Endodermal cell (in vitro differentiated cells): Measurements from ENCODE around the gene SLC7A8. TPM values are rescaled to one million over a fixed set of nuclear protein-coding genes. Genes with fewer than 3 reads are reported as not detected.
A peak's percentile ranks its signal among the peaks of the same experiment; 100 is the strongest.

Experiments used
- DNase-seq: peaks from one replicate; pipeline ENCODE4 v3.0.0-alpha.2; 2017
- H3K27ac ChIP-seq: 2 replicates; pipeline ENCODE4 v1.5.1; 2013; ENCODE audit warnings: mild to moderate bottlenecking, low read depth, low read length, moderate library complexity
- H3K27me3 ChIP-seq: 2 replicates; pipeline ENCODE4 v1.6.1; 2013; ENCODE audit warnings: mild to moderate bottlenecking, low read length, moderate library complexity; ENCODE audit not compliant: insufficient read depth, control insufficient read depth, poor library complexity, severe bottlenecking
- H3K36me3 ChIP-seq: 2 replicates; pipeline ENCODE4 v1.7.0; 2013; ENCODE audit warnings: mild to moderate bottlenecking, low read length, moderate library complexity; ENCODE audit not compliant: control insufficient read depth, insufficient read depth
- H3K4me1 ChIP-seq: one replicate; pipeline ENCODE4 v1.7.0; 2013; ENCODE audit warnings: low read length; ENCODE audit not compliant: control insufficient read depth, insufficient read depth
- H3K4me3 ChIP-seq: 2 replicates; pipeline ENCODE4 v1.5.1; 2013; ENCODE audit warnings: mild to moderate bottlenecking, low read length, moderate library complexity
- H3K9ac ChIP-seq: 2 replicates; pipeline ENCODE4 v1.6.1; 2013; ENCODE audit warnings: mild to moderate bottlenecking, low read length, moderate library complexity; ENCODE audit not compliant: poor library complexity, severe bottlenecking; ENCODE audit errors: extremely low read depth
- H3K9me3 ChIP-seq: 2 replicates; pipeline ENCODE4 v1.6.1; 2013; ENCODE audit warnings: mild to moderate bottlenecking, low read length, moderate library complexity; ENCODE audit not compliant: control insufficient read depth
- H3K27ac Mint-ChIP-seq: 2 replicates; pipeline ENCODE4 v1.8.0; 2020; ENCODE audit warnings: mixed read lengths
- H3K27me3 Mint-ChIP-seq: 2 replicates; pipeline ENCODE4 v1.8.0; 2021; ENCODE audit warnings: mild to moderate bottlenecking, mixed read lengths; ENCODE audit not compliant: insufficient read depth
- H3K36me3 Mint-ChIP-seq: 2 replicates; pipeline ENCODE4 v1.8.0; 2020; ENCODE audit warnings: low read depth, mixed read lengths
- H3K4me1 Mint-ChIP-seq: 2 replicates; pipeline ENCODE4 v1.8.0; 2020; ENCODE audit warnings: mixed read lengths
- H3K4me3 Mint-ChIP-seq: 2 replicates; pipeline ENCODE4 v1.8.0; 2020; ENCODE audit warnings: mild to moderate bottlenecking, moderate library complexity, mixed read lengths
- H3K9me3 Mint-ChIP-seq: 2 replicates; pipeline ENCODE4 v1.8.0; 2020; ENCODE audit warnings: mild to moderate bottlenecking, mixed read lengths
- CTCF ChIP-seq: fragments of 200-600 bp; sonication (generic); conservative IDR thresholded peaks from 2 replicates; pipeline ENCODE4 v1.5.0; 2021; ENCODE audit warnings: antibody characterized with exemption, mild to moderate bottlenecking
- WGBS, 2 experiments: methylation state at CpG; one replicate each; pipeline versions ENCODE4 v1.1.5 to v1.1.7; 2013; ENCODE audit warnings: missing lambda C conversion rate in 2 of 2, mixed read lengths in 1 of 2; ENCODE audit not compliant: insufficient coverage in 1 of 2, insufficient read length in 1 of 2; 5-methylcytosine and 5-hydroxymethylcytosine counted together
- total RNA-seq, 2 donors: library from RNA; stranded (reverse); fragmentation: NEBNext Ultra II Directional in 1 of 2; extraction: Animal tissue kit (Norgen Biotek cat#: 25700) in 1 of 2; gene quantifications; 2 replicates in 1 of 2; 3 replicates in 1 of 2; pipeline ENCODE4 v1.2.1, GENCODE V29; 2021

Gene SLC7A8
- total RNA-seq, 2 donors from 2014 or later: 47.6 to 48.9 TPM

- Histone ChIP-seq H3K9ac (no peak overlapping the region), H3K36me3 (no peaks in the 10 kb centered on the region), H3K27ac (no peak overlapping the region), H3K27me3 (no peaks in the 10 kb centered on the region), H3K4me3 (no peak overlapping the region), H3K4me1 (no peaks in the 10 kb centered on the region), H3K9me3 (no peaks in the 10 kb centered on the region)
- Mint-ChIP-seq H3K4me3 (no peak overlapping the region), H3K36me3 (no peaks in the 10 kb centered on the region), H3K27me3 (no peaks in the 10 kb centered on the region), H3K4me1 (peaks cover 11% of the 10 kb centered on the region), H3K9me3 (no peaks in the 10 kb centered on the region), H3K27ac (no peak overlapping the region)
- no peak for DNase-seq
- 69% methylated on average over 2 of the region's 3 CpGs; no CpG with 5 or more reads in 1 of the 2 experiments for WGBS, 2 experiments
- TF ChIP-seq CTCF: no peak
These were observed 1.6 kb upstream of the SLC7A8 start for GRCh38 chr14:23185063-23185462.

DNA sequence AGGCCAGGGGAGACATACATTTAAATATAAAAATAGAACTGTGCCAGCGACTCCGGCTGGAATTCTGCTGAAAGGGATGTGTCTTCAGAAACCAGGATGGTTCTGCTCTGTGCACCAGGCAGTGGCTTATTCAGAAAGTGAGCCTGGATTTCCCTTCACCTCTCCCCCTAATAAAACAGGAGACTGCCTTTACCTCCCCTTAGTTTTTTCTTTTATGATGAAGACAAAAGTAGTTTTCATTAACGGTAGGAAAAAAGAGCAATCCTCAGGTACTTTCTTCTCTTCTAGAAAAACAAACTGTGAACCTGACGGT lies 346 bp downstream of the SLC7A8 start:
- DNase-seq: no peak

DNA sequence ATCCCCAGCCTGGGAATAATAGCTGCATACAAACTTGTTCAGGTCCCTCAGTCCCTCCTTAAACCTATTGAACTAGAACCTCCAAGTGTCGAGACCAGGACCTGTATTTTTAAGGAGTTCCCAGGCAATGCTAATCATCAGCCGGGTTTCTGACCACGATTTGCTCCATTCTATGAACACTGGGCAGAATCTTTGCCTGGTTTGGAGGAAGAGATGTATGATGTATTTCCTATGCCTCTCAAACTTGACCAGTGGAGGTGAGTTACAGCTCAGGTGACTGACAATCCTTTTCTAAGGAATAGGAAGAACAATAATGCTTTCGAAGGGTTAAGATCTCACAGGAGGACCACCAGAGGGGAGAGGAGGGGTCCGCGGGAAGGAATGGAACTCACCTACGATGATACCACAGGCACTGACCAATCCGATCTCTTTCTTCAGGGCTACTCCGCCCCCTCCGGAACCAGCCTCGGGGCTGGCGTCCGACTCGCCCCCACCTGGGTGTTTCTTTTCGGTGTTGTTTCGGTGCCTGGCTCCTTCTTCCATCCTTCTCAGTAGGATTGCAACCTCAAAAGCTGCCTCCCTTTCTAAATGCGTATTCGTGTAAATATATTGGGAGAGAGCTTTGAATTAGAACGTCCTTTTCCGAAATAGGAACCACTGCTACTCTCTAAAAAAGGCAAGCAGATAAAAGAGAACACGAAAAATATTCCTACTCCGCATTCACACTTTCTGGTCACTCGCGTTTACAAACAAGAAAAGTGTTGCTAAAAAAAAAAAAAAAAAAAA lies 895 bp downstream of the SLC7A8 start:
- Histone ChIP-seq H3K27me3 (no peaks in the 10 kb centered on the region), H3K9me3 (no peaks in the 10 kb centered on the region), H3K36me3 (no peaks in the 10 kb centered on the region), H3K27ac (no peak overlapping the region), H3K9ac (peak overlapping the region; percentile 38), H3K4me3 (peak overlapping the region; percentile 96), H3K4me1 (no peaks in the 10 kb centered on the region)
- Mint-ChIP-seq H3K27ac (no peak overlapping the region), H3K4me3 (no peak overlapping the region), H3K9me3 (no peaks in the 10 kb centered on the region), H3K4me1 (peaks cover 12% of the 10 kb centered on the region), H3K27me3 (no peaks in the 10 kb centered on the region), H3K36me3 (no peaks in the 10 kb centered on the region)
- WGBS, 2 experiments: 2 to 11% methylated on average over 5 to 17 of the region's 24 CpGs
- peak; percentile 91 for DNase-seq
- no peak for TF ChIP-seq CTCF

More for the DNA sequence above, 346 bp downstream of the SLC7A8 start:
- Histone ChIP-seq H3K4me3 (peak overlapping the region; percentile 96), H3K27ac (no peak overlapping the region), H3K9me3 (no peaks in the 10 kb centered on the region), H3K27me3 (no peaks in the 10 kb centered on the region), H3K36me3 (no peaks in the 10 kb centered on the region), H3K4me1 (no peaks in the 10 kb centered on the region), H3K9ac (peak overlapping the region; percentile 38)
- H3K4me3 Mint-ChIP-seq: no peak overlapping the region
- WGBS, 2 experiments: 2 to 6% methylated on average over 3 to 4 of the region's 4 CpGs
- no peaks in the 10 kb centered on the region for H3K9me3 Mint-ChIP-seq
- TF ChIP-seq CTCF: no peak
- H3K27me3 Mint-ChIP-seq: no peaks in the 10 kb centered on the region
- no peaks in the 10 kb centered on the region for H3K36me3 Mint-ChIP-seq
- no peak overlapping the region for H3K27ac Mint-ChIP-seq
- peaks cover 12% of the 10 kb centered on the region for H3K4me1 Mint-ChIP-seq
